Panc1 (cell line): ENCODE data around the gene CARM1.
A peak's percentile ranks its signal among the peaks of the same experiment; 100 is the strongest.

ENCODE experiments used
- CTCF ChIP-seq: fragments of 450-650 bp; IDR thresholded peaks from 2 replicates; pipeline ENCODE4 v1.5.1; 2017; ENCODE audit warnings: mild to moderate bottlenecking
- POLR2AphosphoS5 ChIP-seq: IDR thresholded peaks from 2 replicates; pipeline ENCODE4 v1.6.1; 2012; ENCODE audit warnings: mild to moderate bottlenecking, low read depth, low read length, moderate library complexity
- REST ChIP-seq, 2 experiments: IDR thresholded peaks; 2 replicates each; pipeline ENCODE4 v1.6.1; 2011 to 2012; ENCODE audit warnings: low read depth in 2 of 2, control low read depth in 1 of 2, low read length in 1 of 2, mild to moderate bottlenecking in 1 of 2, moderate library complexity in 1 of 2; ENCODE audit not compliant: insufficient read depth in 1 of 2
- TCF7L2 ChIP-seq: IDR thresholded peaks from 2 replicates; pipeline ENCODE4 v1.6.1; 2011; ENCODE audit warnings: mild to moderate bottlenecking, low read depth, low read length, inconsistent platforms

GRCh38 chr19:10864538-10864899 lies 6.8 kb upstream of the CARM1 start:
- TF ChIP-seq POLR2AphosphoS5 (no peak), TCF7L2 (no peak), CTCF (peak; percentile 91), REST (IDR thresholded peaks at IDR 0.05; ENCODE audit: insufficient read depth in 1 of 2, low read depth in 2 of 2, low read length in 1 of 2) (no peak)
